ENCODE data around the gene LYSMD4. TPM values are rescaled to one million over a fixed set of nuclear protein-coding genes. Genes with fewer than 3 reads are reported as not detected.
A peak's percentile ranks its signal among the peaks of the same experiment; 100 is the strongest.
"Not testable (repeated sequence)": the region's sequence is repeated elsewhere in the genome, so short reads cannot be mapped to it uniquely, and the experiment has no call there.

LYSMD4 gene
- total and polyA plus RNA-seq, 2 donors (not counting 1 experiment from before 2014, with no cell fraction given): 7.0 to 12.6 TPM

- no peak for TF ChIP-seq EZH2 (IDR thresholded peaks at IDR 0.05; ENCODE audit: low read length, missing control alignments)
- TF ChIP-seq, protein P1, sequence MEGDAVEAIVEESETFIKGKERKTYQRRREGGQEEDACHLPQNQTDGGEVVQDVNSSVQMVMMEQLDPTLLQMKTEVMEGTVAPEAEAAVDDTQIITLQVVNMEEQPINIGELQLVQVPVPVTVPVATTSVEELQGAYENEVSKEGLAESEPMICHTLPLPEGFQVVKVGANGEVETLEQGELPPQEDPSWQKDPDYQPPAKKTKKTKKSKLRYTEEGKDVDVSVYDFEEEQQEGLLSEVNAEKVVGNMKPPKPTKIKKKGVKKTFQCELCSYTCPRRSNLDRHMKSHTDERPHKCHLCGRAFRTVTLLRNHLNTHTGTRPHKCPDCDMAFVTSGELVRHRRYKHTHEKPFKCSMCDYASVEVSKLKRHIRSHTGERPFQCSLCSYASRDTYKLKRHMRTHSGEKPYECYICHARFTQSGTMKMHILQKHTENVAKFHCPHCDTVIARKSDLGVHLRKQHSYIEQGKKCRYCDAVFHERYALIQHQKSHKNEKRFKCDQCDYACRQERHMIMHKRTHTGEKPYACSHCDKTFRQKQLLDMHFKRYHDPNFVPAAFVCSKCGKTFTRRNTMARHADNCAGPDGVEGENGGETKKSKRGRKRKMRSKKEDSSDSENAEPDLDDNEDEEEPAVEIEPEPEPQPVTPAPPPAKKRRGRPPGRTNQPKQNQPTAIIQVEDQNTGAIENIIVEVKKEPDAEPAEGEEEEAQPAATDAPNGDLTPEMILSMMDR (conservative IDR thresholded peaks at IDR 0.05 in 1 of 2, IDR thresholded peaks at IDR 0.05 in 1 of 2; ENCODE audit: low read depth in 1 of 2, low read length in 2 of 2): no peak
- no peak overlapping the region for H3K27ac ChIP-seq (ENCODE audit: insufficient read depth, low read length)
These were observed 2.6 kb upstream of the LYSMD4 start for GRCh38 chr15:99735868-99736267.

GRCh38 chr15:99734575-99734974 lies 1.3 kb upstream of the LYSMD4 start:
- H3K27me3 ChIP-seq (ENCODE audit: control insufficient read depth, insufficient read depth, low read length): peaks cover 5% of the 10 kb centered on the region
- H3K4me1 ChIP-seq (ENCODE audit: control insufficient read depth, extremely low read depth, insufficient read depth, low read length): no peaks in the 10 kb centered on the region
- DNase-seq (ENCODE audit: low read depth in 2 of 2): no peak
- no peak overlapping the region for H3K4me2 ChIP-seq (ENCODE audit: extremely low read depth, insufficient read depth, low read length)
- H3K9ac ChIP-seq (ENCODE audit: insufficient read depth, low read length): no peak overlapping the region
- H3K4me3 ChIP-seq (replicated peaks in 1 of 4; ENCODE audit: control extremely low read depth in 1 of 4, insufficient read depth in 1 of 4, low read depth in 3 of 4, low read length in 4 of 4): no peak overlapping the region
- no peaks in the 10 kb centered on the region for H3K79me2 ChIP-seq (ENCODE audit: control insufficient read depth, insufficient read depth, low read length)
- no peak for TF ChIP-seq EZH2 (IDR thresholded peaks at IDR 0.05; ENCODE audit: low read length, missing control alignments)
- TF ChIP-seq, protein P1 (conservative IDR thresholded peaks at IDR 0.05 in 1 of 2, IDR thresholded peaks at IDR 0.05 in 1 of 2; ENCODE audit: low read depth in 1 of 2, low read length in 2 of 2): no peak
- H3K9me3 ChIP-seq (ENCODE audit: control insufficient read depth, insufficient read depth, low read depth, low read length): no peaks in the 10 kb centered on the region
- H2AFZ ChIP-seq (ENCODE audit: low read length): no peak overlapping the region
- no peaks in the 10 kb centered on the region for H4K20me1 ChIP-seq (ENCODE audit: control insufficient read depth, extremely low read depth, insufficient read depth, low read length)
- no peaks in the 10 kb centered on the region for H3K36me3 ChIP-seq (ENCODE audit: control insufficient read depth, insufficient read depth, low read length)
- no peak overlapping the region for H3K27ac ChIP-seq (ENCODE audit: insufficient read depth, low read length)

More at GRCh38 chr15:99735868-99736267, 2.6 kb upstream of the LYSMD4 start:
- H3K4me2 ChIP-seq (ENCODE audit: extremely low read depth, insufficient read depth, low read length): no peak overlapping the region
- no peak overlapping the region for H3K4me3 ChIP-seq (replicated peaks in 1 of 4; ENCODE audit: control extremely low read depth in 1 of 4, insufficient read depth in 1 of 4, low read depth in 3 of 4, low read length in 4 of 4)
- H3K79me2 ChIP-seq (ENCODE audit: control insufficient read depth, insufficient read depth, low read length): no peaks in the 10 kb centered on the region
- H4K20me1 ChIP-seq (ENCODE audit: control insufficient read depth, extremely low read depth, insufficient read depth, low read length): no peaks in the 10 kb centered on the region
- no peaks in the 10 kb centered on the region for H3K36me3 ChIP-seq (ENCODE audit: control insufficient read depth, insufficient read depth, low read length)
- no peaks in the 10 kb centered on the region for H3K4me1 ChIP-seq (ENCODE audit: control insufficient read depth, extremely low read depth, insufficient read depth, low read length)
- peaks cover 5% of the 10 kb centered on the region for H3K27me3 ChIP-seq (ENCODE audit: control insufficient read depth, insufficient read depth, low read length)
- no peaks in the 10 kb centered on the region for H3K9me3 ChIP-seq (ENCODE audit: control insufficient read depth, insufficient read depth, low read depth, low read length)
- no peak for DNase-seq (ENCODE audit: low read depth in 2 of 2)
- no peak overlapping the region for H2AFZ ChIP-seq (ENCODE audit: low read length)
- H3K9ac ChIP-seq (ENCODE audit: insufficient read depth, low read length): no peak overlapping the region

- not testable (repeated sequence) for H3K27ac ChIP-seq (ENCODE audit: insufficient read depth, low read length); H4K20me1 ChIP-seq (ENCODE audit: control insufficient read depth, extremely low read depth, insufficient read depth, low read length); H3K36me3 ChIP-seq (ENCODE audit: control insufficient read depth, insufficient read depth, low read length); H2AFZ ChIP-seq (ENCODE audit: low read length); H3K4me1 ChIP-seq (ENCODE audit: control insufficient read depth, extremely low read depth, insufficient read depth, low read length); H3K4me2 ChIP-seq (ENCODE audit: extremely low read depth, insufficient read depth, low read length); H3K9ac ChIP-seq (ENCODE audit: insufficient read depth, low read length); H3K79me2 ChIP-seq (ENCODE audit: control insufficient read depth, insufficient read depth, low read length); DNase-seq (ENCODE audit: low read depth in 2 of 2); H3K9me3 ChIP-seq (ENCODE audit: control insufficient read depth, insufficient read depth, low read depth, low read length); H3K27me3 ChIP-seq (ENCODE audit: control insufficient read depth, insufficient read depth, low read length)
- peak overlapping the region in 1 of 4 experiments; percentile 32 for H3K4me3 ChIP-seq (replicated peaks in 1 of 4; ENCODE audit: control extremely low read depth in 1 of 4, insufficient read depth in 1 of 4, low read depth in 3 of 4, low read length in 4 of 4)
These were observed 729 bp upstream of the LYSMD4 start for GRCh38 chr15:99734040-99734291.

Measured in fibroblast of lung (primary cell).